Kidney (tissue), 14 donors: ENCODE results near the gene ARL5A. TPM values are rescaled to one million over a fixed set of nuclear protein-coding genes. Genes with fewer than 3 reads are reported as not detected.

Source experiments
- DNase-seq, 5 donors: peaks; one replicate each; pipeline ENCODE4 v3.0.0-alpha.2; 2013 to 2020
- FAIRE-seq: peaks from 2 replicates; lab custom pipeline; 2012; peaks lifted over from hg19 to GRCh38; lab: Jason Lieb, UNC
- H3K27ac ChIP-seq, 2 donors: one replicate each; pipeline ENCODE4 v1.7.0; 2013; ENCODE audit warnings: low read depth in 2 of 2, low read length in 2 of 2, inconsistent platforms in 1 of 2
- H3K27me3 ChIP-seq: one replicate; pipeline ENCODE4 v1.7.1; 2013; ENCODE audit warnings: low read length, inconsistent platforms; ENCODE audit not compliant: control insufficient read depth, insufficient read depth
- H3K36me3 ChIP-seq, 3 donors: one replicate each; pipeline versions ENCODE4 v1.7.0 to v1.7.1; 2013; ENCODE audit warnings: low read length in 3 of 3, control low read depth in 1 of 3, inconsistent platforms in 1 of 3; ENCODE audit not compliant: insufficient read depth in 3 of 3, control insufficient read depth in 2 of 3
- H3K4me1 ChIP-seq, 3 donors: one replicate each; pipeline versions ENCODE4 v1.7.0 to v1.7.1; 2013; ENCODE audit warnings: low read length in 3 of 3, inconsistent platforms in 1 of 3, low read depth in 1 of 3; ENCODE audit not compliant: control insufficient read depth in 2 of 3, insufficient read depth in 2 of 3
- H3K4me3 ChIP-seq, 3 donors: one replicate each; pipeline versions ENCODE4 v1.7.0 to v1.8.1; 2013; ENCODE audit warnings: low read length in 3 of 3, control low read depth in 1 of 3, inconsistent platforms in 1 of 3
- H3K9ac ChIP-seq, 3 donors: one replicate each; pipeline versions ENCODE4 v1.7.0 to v1.7.1; 2013; ENCODE audit warnings: low read length in 3 of 3, control low read depth in 1 of 3, inconsistent platforms in 1 of 3
- H3K9me3 ChIP-seq, 3 donors: one replicate each; pipeline versions ENCODE4 v1.7.0 to v1.7.1; 2013; ENCODE audit warnings: low read length in 3 of 3, control low read depth in 1 of 3, inconsistent platforms in 1 of 3; ENCODE audit not compliant: control insufficient read depth in 2 of 3, insufficient read depth in 1 of 3
- intact Hi-C: fragments of 100-400 bp; cut with DNase I; formaldehyde crosslinking; loops from one replicate; pipeline ENCODE4 v1.11.1; 2022
- polyA plus RNA-seq: library from polyadenylated mRNA; stranded (reverse); fragments of 350-450 nt; fragmentation: Illumina TruSeq; extraction: RNeasy Lipid Tissue Mini Kit (QIAGEN cat#74804); gene quantifications from one replicate; pipeline ENCODE4 v1.2.3, GENCODE V29; 2014; ENCODE audit warnings: low read depth, low replicate concordance; ENCODE audit not compliant: insufficient read depth
- total RNA-seq: library from RNA; stranded (reverse); fragmentation: NEBNext Ultra II Directional; extraction: Animal tissue kit (Norgen Biotek cat#: 25700); gene quantifications from one replicate; pipeline ENCODE4 v1.2.1, GENCODE V29; 2021
- TF ChIP-seq, protein P1 (sequence below): IDR thresholded peaks from 3 replicates; pipeline ENCODE4 v1.5.1; 2012; ENCODE audit warnings: mild to moderate bottlenecking, moderate library complexity, borderline replicate concordance; ENCODE audit not compliant: insufficient read depth; ENCODE audit errors: extremely low read depth
- donor health status: control.
- donor health status: control.
- donor health status: control.
- donor health status: control.
- donor health status: control.
- donor health status: DM: yes; HTN: yes; CAD: no.
- donor health status: Normal renal cell carcinoma (clear cell type).

Gene ARL5A
- total and polyA plus RNA-seq, 2 donors from 2014 or later: 18.1 to 47.3 TPM

DNA sequence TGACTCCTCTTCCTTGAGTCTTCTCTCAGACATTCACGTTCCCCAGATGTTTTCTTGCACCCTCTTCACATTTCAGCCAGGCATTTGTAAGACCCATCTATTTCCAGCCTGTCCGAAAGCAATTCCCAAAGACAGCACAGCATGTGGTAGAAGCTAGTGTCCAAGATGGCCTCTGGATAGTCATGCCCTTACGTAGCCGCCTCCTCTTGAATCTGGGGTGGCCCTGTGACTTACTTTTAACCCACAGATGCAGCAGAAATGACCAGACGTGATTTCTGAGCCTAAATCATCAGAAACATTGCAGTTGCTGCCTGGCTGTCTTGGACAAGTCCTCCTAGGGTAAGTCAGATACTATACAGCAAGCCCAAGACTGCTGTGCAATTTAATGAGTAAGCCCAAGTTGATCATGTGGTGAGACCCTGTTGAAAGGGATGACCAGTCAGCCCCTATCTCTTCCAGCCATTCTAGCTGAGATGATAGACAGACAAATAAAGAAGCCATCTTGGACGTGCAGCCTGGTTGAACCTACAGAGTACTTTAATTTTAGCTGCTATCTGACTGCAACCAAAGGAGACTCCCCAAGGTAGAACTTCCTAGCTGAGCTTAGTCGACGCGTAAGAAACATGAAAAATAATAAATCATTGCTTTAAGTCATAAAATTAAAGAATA lies 12.3 kb downstream of the ARL5A start:
- no peak for DNase-seq
- Histone ChIP-seq H3K36me3 (peaks cover 0 to 4% (median 2%) of the 10 kb centered on the region in 3 donors), H3K4me3 (no peak overlapping the region), H3K27ac (no peak overlapping the region), H3K9me3 (no peaks in the 10 kb centered on the region), H3K9ac (no peak overlapping the region), H3K27me3 (no peaks in the 10 kb centered on the region), H3K4me1 (peaks cover 0 to 3% (median 0%) of the 10 kb centered on the region in 3 donors)
- no peak for FAIRE-seq
- TF ChIP-seq, protein P1, sequence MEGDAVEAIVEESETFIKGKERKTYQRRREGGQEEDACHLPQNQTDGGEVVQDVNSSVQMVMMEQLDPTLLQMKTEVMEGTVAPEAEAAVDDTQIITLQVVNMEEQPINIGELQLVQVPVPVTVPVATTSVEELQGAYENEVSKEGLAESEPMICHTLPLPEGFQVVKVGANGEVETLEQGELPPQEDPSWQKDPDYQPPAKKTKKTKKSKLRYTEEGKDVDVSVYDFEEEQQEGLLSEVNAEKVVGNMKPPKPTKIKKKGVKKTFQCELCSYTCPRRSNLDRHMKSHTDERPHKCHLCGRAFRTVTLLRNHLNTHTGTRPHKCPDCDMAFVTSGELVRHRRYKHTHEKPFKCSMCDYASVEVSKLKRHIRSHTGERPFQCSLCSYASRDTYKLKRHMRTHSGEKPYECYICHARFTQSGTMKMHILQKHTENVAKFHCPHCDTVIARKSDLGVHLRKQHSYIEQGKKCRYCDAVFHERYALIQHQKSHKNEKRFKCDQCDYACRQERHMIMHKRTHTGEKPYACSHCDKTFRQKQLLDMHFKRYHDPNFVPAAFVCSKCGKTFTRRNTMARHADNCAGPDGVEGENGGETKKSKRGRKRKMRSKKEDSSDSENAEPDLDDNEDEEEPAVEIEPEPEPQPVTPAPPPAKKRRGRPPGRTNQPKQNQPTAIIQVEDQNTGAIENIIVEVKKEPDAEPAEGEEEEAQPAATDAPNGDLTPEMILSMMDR: no peak
- intact Hi-C loops: no loop called here

DNA sequence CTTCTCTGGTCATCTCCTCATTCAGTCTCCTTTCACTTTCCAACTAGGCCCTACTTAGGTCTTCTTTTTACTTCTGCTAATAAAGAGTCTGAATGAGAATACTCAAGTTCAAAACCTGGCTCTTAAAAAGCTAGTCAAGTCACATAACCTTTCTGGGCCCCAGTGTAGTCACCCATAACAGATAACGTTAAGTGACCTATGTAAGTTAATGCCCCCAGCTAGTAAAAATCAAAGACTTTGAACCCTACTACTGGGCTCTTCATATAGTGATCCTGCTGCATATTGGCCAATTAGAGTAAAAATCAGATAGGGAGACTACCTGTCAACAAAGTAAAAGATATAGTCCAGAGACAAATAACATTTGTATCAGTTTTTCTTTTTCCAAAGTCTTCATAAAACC lies 17.7 kb downstream of the ARL5A start:
- no peaks in the 10 kb centered on the region for H3K27me3 ChIP-seq
- TF ChIP-seq, protein P1: no peak
- no peak for DNase-seq
- peaks cover 4 to 13% (median 9%) of the 10 kb centered on the region in 3 donors for H3K36me3 ChIP-seq
- no peaks in the 10 kb centered on the region for H3K4me1 ChIP-seq
- intact Hi-C loops: no loop called here
- FAIRE-seq: no peak
- no peak overlapping the region for H3K9ac ChIP-seq
- no peak overlapping the region for H3K27ac ChIP-seq
- no peaks in the 10 kb centered on the region for H3K9me3 ChIP-seq
- no peak overlapping the region for H3K4me3 ChIP-seq

DNA sequence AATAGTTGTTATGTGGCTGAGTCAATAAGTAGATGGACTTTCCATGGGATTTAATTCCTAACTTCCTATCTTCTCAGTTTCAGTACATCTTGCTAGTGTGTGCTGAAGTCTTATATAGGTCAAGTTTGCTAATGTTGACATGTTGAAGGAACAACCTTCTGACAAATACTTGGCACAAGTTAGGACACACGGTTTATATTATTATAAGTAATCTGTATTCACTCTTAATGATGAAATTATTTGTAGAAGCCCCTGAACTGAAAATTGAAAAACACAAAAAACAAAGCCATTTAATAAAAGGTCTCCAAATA lies 19.2 kb downstream of the ARL5A start:
- no peak overlapping the region for H3K27ac ChIP-seq
- H3K4me1 ChIP-seq: no peaks in the 10 kb centered on the region
- DNase-seq (no peak), FAIRE-seq (no peak)
- TF ChIP-seq, protein P1: no peak
- no peak overlapping the region for H3K4me3 ChIP-seq
- H3K27me3 ChIP-seq: no peaks in the 10 kb centered on the region
- H3K9ac ChIP-seq: no peak overlapping the region
- H3K9me3 ChIP-seq: no peaks in the 10 kb centered on the region
- peaks cover 6 to 13% (median 13%) of the 10 kb centered on the region in 3 donors for H3K36me3 ChIP-seq
- intact Hi-C loops: no loop called here
